Fibroblast of skin of right quadriceps (primary cell): ENCODE measurements around the gene ORMDL3.

Experiments
- DNase-seq: peaks from one replicate; pipeline ENCODE4 v3.0.0-alpha.2; 2013

The ORMDL3 gene, protein sequence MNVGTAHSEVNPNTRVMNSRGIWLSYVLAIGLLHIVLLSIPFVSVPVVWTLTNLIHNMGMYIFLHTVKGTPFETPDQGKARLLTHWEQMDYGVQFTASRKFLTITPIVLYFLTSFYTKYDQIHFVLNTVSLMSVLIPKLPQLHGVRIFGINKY

DNA sequence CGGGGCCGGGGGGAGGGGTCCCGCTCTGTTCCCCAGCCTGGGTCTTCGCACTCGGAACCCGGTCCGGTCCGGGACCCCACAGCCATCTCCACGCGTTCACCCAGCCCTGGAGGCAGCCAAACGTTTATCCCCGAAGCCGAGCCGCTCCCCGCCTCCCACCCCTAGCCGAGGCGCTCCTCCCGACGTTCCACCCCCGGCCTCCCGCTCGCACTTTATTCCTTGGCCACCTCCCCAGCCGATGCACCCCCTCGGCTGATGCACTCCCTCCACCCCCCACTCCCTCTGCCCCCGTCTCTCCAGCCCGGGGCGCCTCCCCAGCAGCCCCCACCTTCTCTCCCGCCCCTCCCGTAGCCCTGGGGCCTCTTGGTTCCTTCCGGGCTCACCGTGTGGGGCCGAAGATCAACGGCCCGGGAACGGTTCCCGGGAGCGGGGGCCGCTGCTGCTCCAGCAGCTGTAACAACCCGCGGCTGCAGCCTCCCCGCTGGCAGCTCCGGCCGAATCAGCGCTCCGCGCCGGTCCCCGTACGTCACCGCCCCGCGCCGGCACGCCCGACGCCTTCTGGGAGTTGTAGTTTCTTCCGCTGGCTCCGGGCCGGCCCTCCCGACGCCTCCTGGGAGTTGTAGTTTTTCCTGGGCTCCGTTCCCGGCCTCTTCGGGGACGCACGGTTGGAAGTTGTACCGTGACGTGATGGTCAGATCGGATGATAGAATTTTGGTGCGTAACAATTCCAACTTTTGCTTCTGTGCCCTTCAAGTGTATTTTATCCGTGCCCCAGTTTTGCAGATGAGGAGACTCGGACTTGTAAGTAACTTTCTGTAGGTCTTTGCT is at the start of gene ORMDL3, which contains the start of gene LRRC3C:
TSS of gene ORMDL3 (minus strand) at position 501 of the 828 bp plus-strand sequence. CDS start 3,398 bp downstream, outside the sequence.
TSS of gene LRRC3C (plus strand) at position 632 of the 828 bp plus-strand sequence. CDS start 13,792 bp downstream, outside the sequence.
- DNase-seq, result peak; percentile 92

GRCh38 chr17:39975801-39976200 is 48.4 kb upstream of the ORMDL3 start:
- no peak for DNase-seq

- no peak for DNase-seq
Measured at GRCh38 chr17:39974433-39974832, 47.0 kb upstream of the ORMDL3 start.

GRCh38 chr17:39973496-39973895 is 46.1 kb upstream of the ORMDL3 start:
- peak; percentile 41 for DNase-seq

GRCh38 chr17:39972271-39972670 is 44.9 kb upstream of the ORMDL3 start:
- DNase-seq, result no peak

- DNase-seq, result no peak
Measured at GRCh38 chr17:39971076-39971603, 43.7 kb upstream of the ORMDL3 start.

- DNase-seq, result no peak
Measured at GRCh38 chr17:39970157-39970692, 42.8 kb upstream of the ORMDL3 start.

GRCh38 chr17:39969375-39969774 is 42.0 kb upstream of the ORMDL3 start:
- no peak for DNase-seq

- no peak for DNase-seq
Measured at GRCh38 chr17:39968761-39969160, 41.4 kb upstream of the ORMDL3 start.

GRCh38 chr17:39966771-39967170 is 39.4 kb upstream of the ORMDL3 start:
- no peak for DNase-seq

DNA sequence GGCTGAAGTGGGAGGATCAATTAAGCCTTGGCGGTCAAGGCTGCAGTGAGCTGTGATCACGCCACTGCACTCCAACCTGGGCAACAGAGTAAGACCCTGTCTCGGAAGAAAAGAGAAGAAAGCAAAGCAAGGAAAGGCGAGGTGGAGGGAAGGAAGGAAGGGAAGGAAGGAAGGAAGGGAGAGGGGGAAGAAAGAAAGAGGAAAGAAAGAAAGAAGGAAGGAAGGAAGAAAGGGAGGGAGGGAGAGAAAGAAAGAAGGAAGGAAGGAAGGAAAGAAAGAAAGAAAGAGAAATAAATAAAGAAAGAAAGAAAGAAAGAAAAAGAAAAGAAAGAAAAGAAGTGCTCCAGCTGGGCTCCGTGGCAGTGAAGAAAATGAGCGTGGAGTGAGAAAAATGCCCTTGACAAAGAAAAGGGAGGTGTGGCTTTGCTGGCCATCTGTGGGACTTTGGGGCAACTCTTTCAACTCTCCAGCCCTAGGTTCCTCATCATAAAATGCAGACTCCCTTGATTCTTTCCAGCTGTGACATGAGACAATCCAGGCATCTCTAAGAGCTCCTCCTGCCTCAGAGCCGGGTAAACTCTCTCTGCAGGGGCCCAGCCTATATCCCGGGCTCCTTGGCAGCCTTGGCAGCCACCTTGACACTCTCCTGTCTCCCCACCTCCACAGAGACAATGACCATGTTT is 37.8 kb upstream of the ORMDL3 start:
- DNase-seq, result no peak

- DNase-seq, result no peak
Measured at GRCh38 chr17:39963829-39964228, 36.4 kb upstream of the ORMDL3 start.

DNA sequence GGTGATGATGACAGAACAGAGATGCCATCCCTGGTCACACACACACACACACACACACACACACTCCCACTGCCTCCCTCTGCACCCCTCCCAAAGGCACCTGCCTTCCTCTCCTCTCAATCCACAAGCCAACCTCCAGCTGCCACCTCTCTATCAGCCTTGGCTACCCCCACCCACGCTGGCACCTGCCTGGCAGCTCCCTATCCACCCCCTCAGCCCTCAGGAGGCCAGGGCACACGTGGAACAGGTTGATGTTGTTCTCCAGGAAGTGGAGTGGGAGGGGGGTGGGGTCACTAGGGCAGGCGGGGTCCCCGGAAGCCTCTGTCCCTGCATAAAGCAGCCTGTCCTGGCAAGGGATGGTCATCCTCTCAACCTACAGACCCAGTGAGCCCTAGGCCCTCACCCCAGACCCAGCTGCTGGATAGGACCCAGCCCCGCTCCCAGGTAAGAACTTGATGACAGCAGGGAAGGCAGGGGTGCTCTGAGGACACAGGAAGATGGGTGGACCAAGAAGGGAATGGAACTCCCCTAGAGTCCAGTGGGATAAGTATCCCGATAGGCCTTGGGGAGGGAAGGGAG is 35.3 kb upstream of the ORMDL3 start, which contains the start of gene GSDMA:
TSS of gene GSDMA (plus strand) at position 363 of the 579 bp plus-strand sequence. CDS start 2,684 bp downstream, outside the sequence.
- DNase-seq, result no peak

- DNase-seq, result no peak
Measured at GRCh38 chr17:39960524-39961041, 33.2 kb upstream of the ORMDL3 start.

DNA sequence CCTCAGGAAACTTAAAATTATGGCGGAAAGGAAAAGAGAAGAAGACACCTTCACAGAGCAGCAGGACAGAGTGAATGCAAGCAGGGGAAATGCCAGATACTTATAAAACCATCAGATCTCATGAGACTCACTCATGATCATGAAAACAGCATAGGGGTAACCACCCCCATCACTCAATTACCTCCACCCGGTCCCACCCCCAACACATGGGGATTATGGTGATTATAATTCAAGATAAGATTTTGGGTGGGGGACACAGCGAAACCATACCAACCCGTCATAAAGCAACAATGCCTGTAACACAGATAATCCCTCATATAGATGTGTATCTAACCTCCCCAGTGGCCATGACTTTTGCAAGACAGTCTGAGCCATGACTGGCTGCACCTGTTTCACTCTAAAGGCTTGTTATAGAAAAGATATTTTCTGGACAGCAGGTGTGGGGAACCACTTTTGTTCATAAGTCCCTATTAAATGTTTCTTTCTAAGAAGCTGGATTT is 28.4 kb upstream of the ORMDL3 start:
- no peak for DNase-seq

GRCh38 chr17:39954876-39955275 is 27.5 kb upstream of the ORMDL3 start:
- no peak for DNase-seq

DNA sequence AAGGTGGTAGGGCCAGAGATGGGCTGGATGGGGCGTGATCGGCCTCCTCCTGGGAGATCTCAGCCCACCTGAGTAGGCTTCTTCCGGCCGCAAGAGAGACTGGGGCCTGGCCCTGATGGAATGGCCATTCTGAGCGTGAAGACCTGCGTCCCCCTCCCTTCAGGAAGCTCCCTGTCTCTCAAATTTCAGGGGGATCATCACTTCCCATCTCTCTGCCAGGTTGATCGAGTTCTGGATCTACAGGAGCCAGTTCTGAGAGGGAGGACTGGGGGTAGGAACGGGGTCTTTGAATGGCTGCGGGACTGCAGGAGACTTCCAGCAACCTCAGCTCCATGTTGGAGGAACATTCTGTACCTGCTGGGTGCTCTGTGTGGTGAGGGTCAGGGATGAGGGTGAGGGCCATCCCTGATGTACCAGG is 26.1 kb upstream of the ORMDL3 start:
- no peak for DNase-seq

GRCh38 chr17:39952680-39953470 is 25.5 kb upstream of the ORMDL3 start:
- peak; percentile 92 for DNase-seq

DNA sequence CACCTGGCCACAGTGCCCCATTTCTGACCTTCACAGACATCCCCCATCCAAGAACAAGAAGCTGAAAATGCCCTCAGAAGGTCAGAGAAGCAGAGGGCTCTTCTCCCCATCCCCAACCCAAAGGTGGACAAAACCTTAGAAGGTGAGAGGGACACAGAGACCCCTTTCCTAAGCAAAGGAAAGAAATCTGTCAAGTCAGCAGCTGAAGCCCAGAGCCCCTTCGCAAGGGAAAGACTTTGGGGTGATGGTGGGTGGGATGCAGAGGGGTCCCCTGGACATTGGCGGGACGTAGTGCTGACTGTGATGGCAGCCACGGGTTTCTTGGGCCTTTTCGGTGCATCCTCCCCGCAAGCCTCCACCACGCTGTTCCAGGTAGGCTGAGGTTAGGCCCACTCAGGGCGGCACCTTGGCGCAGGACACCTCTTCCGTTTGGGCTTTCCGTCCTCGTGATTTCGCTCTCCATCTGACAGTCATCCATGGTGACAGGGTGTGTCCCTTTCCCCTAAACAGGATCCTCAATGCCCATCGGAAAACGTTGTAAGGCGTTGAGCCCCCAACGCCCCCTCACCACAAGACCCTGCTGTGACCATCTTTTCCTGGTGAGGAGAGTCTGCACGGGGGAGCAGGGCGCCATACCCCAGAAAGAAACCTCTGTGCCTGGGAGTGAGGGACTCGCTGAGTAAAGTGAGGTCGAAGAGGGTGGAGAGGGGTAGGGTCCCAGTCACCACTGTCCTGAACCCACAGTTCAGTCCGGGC is 24.7 kb upstream of the ORMDL3 start:
- no peak for DNase-seq

DNA sequence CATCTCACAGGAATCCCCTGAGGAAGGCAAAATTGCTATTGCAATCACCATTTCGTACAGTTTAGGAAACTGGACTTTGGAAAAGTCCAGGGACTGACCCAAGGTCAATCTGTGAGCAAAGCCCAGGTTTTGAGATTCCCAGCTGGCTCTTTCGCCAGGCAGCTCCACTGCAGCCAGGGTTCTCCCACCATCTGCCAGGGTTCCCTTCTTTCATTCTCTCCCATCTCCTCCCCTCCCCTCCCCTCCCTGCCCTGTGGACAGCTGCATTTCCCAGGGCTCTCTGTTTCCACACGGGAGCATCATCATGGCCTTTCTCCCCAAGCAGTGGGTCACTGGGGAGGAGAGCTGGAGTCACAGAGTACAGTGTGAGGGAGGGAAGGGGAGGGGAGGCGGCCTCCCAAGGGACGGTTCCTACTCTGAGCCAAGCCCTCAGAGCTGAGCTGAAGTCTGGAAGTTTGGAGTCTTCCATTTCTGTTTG is 23.5 kb upstream of the ORMDL3 start:
- DNase-seq, result no peak
